GM12878 (cell line): ENCODE results near the gene APPBP2.

Source experiments
- CTCF ChIP-seq, 3 experiments: IDR thresholded peaks in 2 of 3; conservative IDR thresholded peaks in 1 of 3; 2 replicates each; pipeline ENCODE4 v1.5.1; 2011; ENCODE audit warnings: low read depth in 3 of 3, low read length in 3 of 3, mild to moderate bottlenecking in 3 of 3, control low read depth in 2 of 3, moderate library complexity in 2 of 3, inconsistent platforms in 1 of 3, mixed read lengths in 1 of 3; ENCODE audit not compliant: control insufficient read depth in 2 of 3, insufficient read depth in 1 of 3; ENCODE audit errors: extremely low read depth in 1 of 3
- POLR2AphosphoS5 ChIP-seq: IDR thresholded peaks from 2 replicates; pipeline ENCODE4 v1.6.1; 2011; ENCODE audit warnings: mild to moderate bottlenecking, low read length, inconsistent platforms

GRCh38 chr17:60426596-60426995 lies 99.4 kb downstream of the APPBP2 start:
- TF ChIP-seq POLR2AphosphoS5 (no peak), CTCF (IDR thresholded peaks at IDR 0.05 in 2 of 3, conservative IDR thresholded peaks at IDR 0.05 in 1 of 3; ENCODE audit: control insufficient read depth in 2 of 3, extremely low read depth in 1 of 3, insufficient read depth in 1 of 3, low read depth in 3 of 3, low read length in 3 of 3) (no peak)
